ENCODE results near the gene TMEM26.

DNA sequence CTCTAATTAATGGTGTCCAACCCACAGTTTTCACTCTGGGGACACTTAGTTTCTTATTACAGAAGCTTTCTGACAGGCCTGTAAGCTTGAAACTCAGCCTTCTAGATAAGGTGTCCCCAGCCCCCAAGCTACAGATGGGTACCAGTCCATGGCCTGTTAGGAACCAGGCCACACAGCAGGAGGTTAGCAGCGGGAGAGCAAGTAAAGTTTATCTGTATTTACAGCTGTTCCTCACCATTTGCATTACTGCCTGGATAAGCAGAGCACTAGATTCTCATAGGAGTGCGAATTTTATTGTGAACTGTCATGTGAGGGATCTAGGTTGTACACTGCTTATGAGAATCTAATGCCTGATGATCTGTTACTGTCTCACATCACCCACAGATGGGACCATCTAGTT, 93.7 kb downstream of the TMEM26 start:
- TF ChIP-seq PPARA (CRISPR knock-in tag; IDR thresholded peaks at IDR 0.05; ENCODE audit: borderline replicate concordance) (no peak), TSHZ2 (CRISPR knock-in tag; IDR thresholded peaks at IDR 0.05) (no peak), CSDC2 (CRISPR knock-in tag; IDR thresholded peaks at IDR 0.05) (no peak), TCF4 (CRISPR knock-in tag; IDR thresholded peaks at IDR 0.05; ENCODE audit: borderline replicate concordance) (no peak), TOX (CRISPR knock-in tag; IDR thresholded peaks at IDR 0.05; ENCODE audit: borderline replicate concordance) (no peak), ZC3H10 (CRISPR knock-in tag; IDR thresholded peaks at IDR 0.05) (no peak), RARB (CRISPR knock-in tag; IDR thresholded peaks at IDR 0.05) (no peak)
- TF ChIP-seq, protein P1, sequence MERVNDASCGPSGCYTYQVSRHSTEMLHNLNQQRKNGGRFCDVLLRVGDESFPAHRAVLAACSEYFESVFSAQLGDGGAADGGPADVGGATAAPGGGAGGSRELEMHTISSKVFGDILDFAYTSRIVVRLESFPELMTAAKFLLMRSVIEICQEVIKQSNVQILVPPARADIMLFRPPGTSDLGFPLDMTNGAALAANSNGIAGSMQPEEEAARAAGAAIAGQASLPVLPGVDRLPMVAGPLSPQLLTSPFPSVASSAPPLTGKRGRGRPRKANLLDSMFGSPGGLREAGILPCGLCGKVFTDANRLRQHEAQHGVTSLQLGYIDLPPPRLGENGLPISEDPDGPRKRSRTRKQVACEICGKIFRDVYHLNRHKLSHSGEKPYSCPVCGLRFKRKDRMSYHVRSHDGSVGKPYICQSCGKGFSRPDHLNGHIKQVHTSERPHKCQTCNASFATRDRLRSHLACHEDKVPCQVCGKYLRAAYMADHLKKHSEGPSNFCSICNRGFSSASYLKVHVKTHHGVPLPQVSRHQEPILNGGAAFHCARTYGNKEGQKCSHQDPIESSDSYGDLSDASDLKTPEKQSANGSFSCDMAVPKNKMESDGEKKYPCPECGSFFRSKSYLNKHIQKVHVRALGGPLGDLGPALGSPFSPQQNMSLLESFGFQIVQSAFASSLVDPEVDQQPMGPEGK (CRISPR knock-in tag; IDR thresholded peaks at IDR 0.05; ENCODE audit: borderline replicate concordance), result no peak
